ENCODE results near the gene TTLL8.

TTLL8 gene

DNA sequence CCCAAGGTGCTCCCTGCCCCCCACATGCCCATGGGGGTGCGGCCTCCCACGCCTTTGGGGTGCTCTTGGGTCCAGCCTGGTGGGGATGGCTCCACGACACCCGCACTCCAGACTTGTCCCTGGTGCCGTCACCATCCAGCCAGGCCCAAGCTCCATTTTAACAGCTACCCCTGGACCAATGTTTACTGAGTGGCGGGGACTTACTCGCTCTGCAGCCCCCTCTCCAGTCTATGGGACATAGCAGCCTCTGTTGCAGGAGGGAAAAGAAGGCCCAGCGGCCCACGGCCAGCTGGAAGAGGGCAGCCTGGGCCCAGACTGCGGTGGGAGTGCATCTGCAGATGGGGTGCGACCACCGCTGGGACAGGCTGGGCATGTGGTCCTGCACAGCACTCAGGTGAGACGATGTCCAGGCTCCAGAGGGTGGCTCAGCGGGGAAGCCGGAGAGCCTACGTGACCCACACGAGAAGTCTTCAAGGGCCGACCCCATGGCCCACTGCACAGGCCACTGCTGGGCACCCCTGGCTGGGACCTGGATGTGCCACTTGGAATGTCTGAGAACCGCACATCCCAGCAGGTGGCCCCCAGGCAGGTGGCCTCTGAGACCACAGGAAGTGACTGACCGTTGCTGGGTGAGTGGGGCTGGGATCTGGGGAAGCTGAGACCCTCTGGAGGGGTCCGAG, 63.6 kb downstream of the TTLL8 start:
- no peak for TF ChIP-seq CREB1 (IDR thresholded peaks at IDR 0.05; ENCODE audit: low read depth)
- TF ChIP-seq, protein P1, sequence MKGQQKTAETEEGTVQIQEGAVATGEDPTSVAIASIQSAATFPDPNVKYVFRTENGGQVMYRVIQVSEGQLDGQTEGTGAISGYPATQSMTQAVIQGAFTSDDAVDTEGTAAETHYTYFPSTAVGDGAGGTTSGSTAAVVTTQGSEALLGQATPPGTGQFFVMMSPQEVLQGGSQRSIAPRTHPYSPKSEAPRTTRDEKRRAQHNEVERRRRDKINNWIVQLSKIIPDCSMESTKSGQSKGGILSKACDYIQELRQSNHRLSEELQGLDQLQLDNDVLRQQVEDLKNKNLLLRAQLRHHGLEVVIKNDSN (IDR thresholded peaks at IDR 0.05), result no peak
- no peak for TF ChIP-seq EP300 (IDR thresholded peaks at IDR 0.05; ENCODE audit: borderline replicate concordance)
- no peak for TF ChIP-seq EGR1 (IDR thresholded peaks at IDR 0.05)
- TF ChIP-seq CEBPB (IDR thresholded peaks at IDR 0.05), result no peak
- TF ChIP-seq TAF1 (IDR thresholded peaks at IDR 0.05; ENCODE audit: low read depth), result no peak
- TF ChIP-seq, protein P2, sequence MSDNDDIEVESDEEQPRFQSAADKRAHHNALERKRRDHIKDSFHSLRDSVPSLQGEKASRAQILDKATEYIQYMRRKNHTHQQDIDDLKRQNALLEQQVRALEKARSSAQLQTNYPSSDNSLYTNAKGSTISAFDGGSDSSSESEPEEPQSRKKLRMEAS (IDR thresholded peaks at IDR 0.05), result no peak
- no peak for TF ChIP-seq NFIC (IDR thresholded peaks at IDR 0.05)
- no peak for TF ChIP-seq TEAD4 (IDR thresholded peaks at IDR 0.05)
- TF ChIP-seq FOXM1 (IDR thresholded peaks at IDR 0.05; ENCODE audit: borderline replicate concordance, low read depth), result no peak
- TF ChIP-seq TCF12 (IDR thresholded peaks at IDR 0.05; ENCODE audit: low read depth), result no peak

DNA sequence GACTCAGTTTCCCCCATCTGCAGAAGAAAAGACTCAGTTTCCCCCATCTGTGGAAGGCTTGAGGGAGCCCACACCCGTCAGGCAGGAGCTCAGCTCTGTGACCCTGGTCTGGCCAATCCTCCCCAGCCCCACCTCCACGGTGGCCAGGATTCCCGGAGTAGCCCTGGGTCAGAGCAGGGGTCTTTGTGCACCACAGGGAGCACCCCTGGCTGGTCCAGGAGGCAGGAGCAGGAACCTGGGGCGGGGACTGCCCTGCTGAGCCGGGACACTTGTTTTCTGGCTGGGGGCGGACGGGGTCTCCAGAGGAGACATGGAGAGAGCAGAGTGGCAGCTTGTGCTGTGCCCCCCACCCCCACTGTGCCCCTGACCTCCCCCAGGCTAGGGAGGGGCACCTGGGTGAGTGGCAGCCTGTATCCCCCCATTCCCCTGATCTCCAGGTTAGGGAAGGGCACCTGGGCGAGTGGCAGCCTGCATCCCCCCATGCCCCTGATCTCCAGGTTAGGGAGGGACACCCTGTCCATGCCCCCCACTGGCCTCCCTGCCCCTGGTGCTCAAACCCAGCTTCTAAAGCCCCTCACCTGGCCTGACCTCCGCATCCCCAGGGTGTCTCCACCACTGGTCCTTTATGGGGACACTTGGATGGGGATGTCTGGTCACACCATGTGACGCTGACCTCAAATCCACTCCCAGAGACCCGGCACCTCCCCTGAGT, 64.3 kb downstream of the TTLL8 start:
- no peak for TF ChIP-seq YY1 (IDR thresholded peaks at IDR 0.05; ENCODE audit: low read depth)
- TF ChIP-seq, protein P2 (IDR thresholded peaks at IDR 0.05), result no peak
- TF ChIP-seq TAF1 (IDR thresholded peaks at IDR 0.05; ENCODE audit: low read depth), result no peak
- TF ChIP-seq CREB1 (IDR thresholded peaks at IDR 0.05; ENCODE audit: low read depth), result no peak
- no peak for TF ChIP-seq ZBTB7A (IDR thresholded peaks at IDR 0.05; ENCODE audit: low read depth)
- no peak for TF ChIP-seq EGR1 (IDR thresholded peaks at IDR 0.05)

DNA sequence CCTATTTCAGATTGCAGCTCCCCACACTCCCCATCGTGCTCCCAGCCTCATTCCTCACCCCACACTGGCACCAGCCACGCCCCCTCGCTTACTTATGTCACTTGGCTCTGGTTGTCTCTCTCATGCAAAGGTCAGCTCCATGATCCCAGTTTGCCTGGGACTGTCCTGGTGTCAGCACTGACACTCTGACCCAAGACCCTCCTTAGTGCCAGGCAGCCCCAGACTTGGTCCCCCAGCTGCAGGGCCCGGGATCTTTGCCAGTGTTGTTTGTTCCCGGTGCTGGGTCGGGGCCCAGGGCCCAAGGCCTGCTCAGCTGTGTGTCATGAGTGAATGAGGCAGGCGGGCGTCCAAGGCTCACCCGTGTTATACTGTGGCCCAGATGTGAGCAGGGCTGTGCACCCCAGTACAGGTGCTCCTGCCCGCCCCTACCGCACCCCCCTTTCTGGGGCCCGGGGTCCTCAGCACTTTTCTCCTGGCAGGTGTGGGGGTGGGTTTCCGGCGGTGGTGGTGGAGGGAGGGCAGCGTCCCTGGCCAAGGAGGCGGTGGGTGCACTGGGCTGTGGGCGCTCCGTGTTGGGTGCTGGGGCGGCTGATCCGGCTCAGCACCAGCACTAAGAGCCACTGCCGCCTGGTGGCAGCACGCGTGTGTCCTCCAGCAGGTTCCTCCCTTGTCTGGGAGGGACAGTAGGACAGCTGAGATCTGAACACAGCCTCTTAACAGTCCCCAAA, 65.0 kb downstream of the TTLL8 start:
- TF ChIP-seq, protein P3, sequence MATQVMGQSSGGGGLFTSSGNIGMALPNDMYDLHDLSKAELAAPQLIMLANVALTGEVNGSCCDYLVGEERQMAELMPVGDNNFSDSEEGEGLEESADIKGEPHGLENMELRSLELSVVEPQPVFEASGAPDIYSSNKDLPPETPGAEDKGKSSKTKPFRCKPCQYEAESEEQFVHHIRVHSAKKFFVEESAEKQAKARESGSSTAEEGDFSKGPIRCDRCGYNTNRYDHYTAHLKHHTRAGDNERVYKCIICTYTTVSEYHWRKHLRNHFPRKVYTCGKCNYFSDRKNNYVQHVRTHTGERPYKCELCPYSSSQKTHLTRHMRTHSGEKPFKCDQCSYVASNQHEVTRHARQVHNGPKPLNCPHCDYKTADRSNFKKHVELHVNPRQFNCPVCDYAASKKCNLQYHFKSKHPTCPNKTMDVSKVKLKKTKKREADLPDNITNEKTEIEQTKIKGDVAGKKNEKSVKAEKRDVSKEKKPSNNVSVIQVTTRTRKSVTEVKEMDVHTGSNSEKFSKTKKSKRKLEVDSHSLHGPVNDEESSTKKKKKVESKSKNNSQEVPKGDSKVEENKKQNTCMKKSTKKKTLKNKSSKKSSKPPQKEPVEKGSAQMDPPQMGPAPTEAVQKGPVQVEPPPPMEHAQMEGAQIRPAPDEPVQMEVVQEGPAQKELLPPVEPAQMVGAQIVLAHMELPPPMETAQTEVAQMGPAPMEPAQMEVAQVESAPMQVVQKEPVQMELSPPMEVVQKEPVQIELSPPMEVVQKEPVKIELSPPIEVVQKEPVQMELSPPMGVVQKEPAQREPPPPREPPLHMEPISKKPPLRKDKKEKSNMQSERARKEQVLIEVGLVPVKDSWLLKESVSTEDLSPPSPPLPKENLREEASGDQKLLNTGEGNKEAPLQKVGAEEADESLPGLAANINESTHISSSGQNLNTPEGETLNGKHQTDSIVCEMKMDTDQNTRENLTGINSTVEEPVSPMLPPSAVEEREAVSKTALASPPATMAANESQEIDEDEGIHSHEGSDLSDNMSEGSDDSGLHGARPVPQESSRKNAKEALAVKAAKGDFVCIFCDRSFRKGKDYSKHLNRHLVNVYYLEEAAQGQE (IDR thresholded peaks at IDR 0.05; ENCODE audit: low read depth), result no peak
- TF ChIP-seq YY1 (IDR thresholded peaks at IDR 0.05; ENCODE audit: low read depth) (no peak), CREB1 (IDR thresholded peaks at IDR 0.05; ENCODE audit: low read depth) (no peak), RAD21 (IDR thresholded peaks at IDR 0.05; ENCODE audit: low read depth) (peak; percentile 75), TAF1 (IDR thresholded peaks at IDR 0.05; ENCODE audit: low read depth) (no peak), FOXM1 (IDR thresholded peaks at IDR 0.05; ENCODE audit: borderline replicate concordance, low read depth) (no peak), ZBTB7A (IDR thresholded peaks at IDR 0.05; ENCODE audit: low read depth) (0 out of 2 replicates have a peak, but pooled peaks have one; percentile 33)

DNA sequence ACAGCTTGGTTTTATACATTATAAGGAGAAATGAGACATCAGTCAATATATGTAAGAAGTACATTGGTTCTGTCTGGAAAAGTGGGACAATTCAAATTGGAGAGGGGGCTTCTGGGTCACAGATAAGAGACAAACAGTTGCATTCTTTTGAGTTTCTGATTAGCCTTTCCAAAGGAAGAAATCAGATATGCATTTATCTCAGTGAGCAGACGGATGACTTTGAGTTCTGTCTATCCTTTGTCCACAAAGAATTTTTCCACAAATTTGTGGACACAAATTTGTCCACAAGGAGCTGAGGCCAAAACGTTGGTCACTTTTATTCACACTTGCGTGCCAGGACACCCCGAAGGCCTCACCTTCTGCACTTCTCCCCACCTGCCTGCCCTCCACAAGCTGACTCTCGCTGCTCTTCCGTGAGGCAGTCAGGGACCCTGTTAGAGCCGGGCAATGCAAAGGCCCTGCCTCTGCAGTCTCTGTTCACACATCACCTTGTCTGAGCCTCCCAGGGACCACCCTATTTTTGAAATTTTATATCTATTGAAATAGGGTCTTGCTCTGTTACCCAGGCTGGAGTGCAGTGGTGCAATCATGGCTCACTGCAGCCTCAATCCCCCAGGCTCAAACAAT, 66.1 kb downstream of the TTLL8 start:
- TF ChIP-seq EGR1 (IDR thresholded peaks at IDR 0.05) (no peak), CEBPB (IDR thresholded peaks at IDR 0.05) (no peak), FOXM1 (IDR thresholded peaks at IDR 0.05; ENCODE audit: borderline replicate concordance, low read depth) (no peak), NFIC (IDR thresholded peaks at IDR 0.05) (no peak), TCF12 (IDR thresholded peaks at IDR 0.05; ENCODE audit: low read depth) (no peak), RAD21 (IDR thresholded peaks at IDR 0.05; ENCODE audit: low read depth) (no peak), YY1 (IDR thresholded peaks at IDR 0.05; ENCODE audit: low read depth) (no peak), ZBTB7A (IDR thresholded peaks at IDR 0.05; ENCODE audit: low read depth) (no peak), TEAD4 (IDR thresholded peaks at IDR 0.05) (no peak), TAF1 (IDR thresholded peaks at IDR 0.05; ENCODE audit: low read depth) (no peak), EP300 (IDR thresholded peaks at IDR 0.05; ENCODE audit: borderline replicate concordance) (no peak), CREB1 (IDR thresholded peaks at IDR 0.05; ENCODE audit: low read depth) (no peak)
- TF ChIP-seq, protein P1 (IDR thresholded peaks at IDR 0.05), result no peak
- TF ChIP-seq, protein P2 (IDR thresholded peaks at IDR 0.05), result no peak
- TF ChIP-seq, protein P3 (IDR thresholded peaks at IDR 0.05; ENCODE audit: low read depth), result no peak
